ENCODE measurements around the gene SANBR.

Gene SANBR

GRCh38 chr2:61065714-61066709 lies at the start of gene SANBR:
Gene SANBR (plus strand): TSS chr2:61065871. CDS start chr2:61070351, 4,480 bp downstream.
- Histone ChIP-seq H3K36me3 (ENCODE audit: insufficient read depth, low read depth, low read length) (peaks cover 15% of the 10 kb centered on the region), H3K4me1 (ENCODE audit: insufficient read depth, low read length) (no peaks in the 10 kb centered on the region), H3K9ac (ENCODE audit: low read depth, low read length) (peak within 1 kb of the TSS; percentile 80), H3K9me3 (ENCODE audit: insufficient read depth, low read depth, low read length) (no peaks in the 10 kb centered on the region), H3K27me3 (ENCODE audit: insufficient read depth, low read length) (no peaks in the 10 kb centered on the region), H3K4me3 (ENCODE audit: low read length) (peak within 1 kb of the TSS; percentile 88), H3K27ac (ENCODE audit: low read length) (no peak within 1 kb of the TSS)

- Histone ChIP-seq H3K9ac (ENCODE audit: low read depth, low read length) (peak overlapping the region; percentile 98; the same call in 1 of the 2 replicates), H3K4me1 (ENCODE audit: insufficient read depth, low read length) (peaks cover 4% of the 10 kb centered on the region; the same call in 1 of the 2 replicates), H3K9me3 (ENCODE audit: insufficient read depth, low read depth, low read length) (no peaks in the 10 kb centered on the region), H3K27ac (ENCODE audit: low read length) (no peak overlapping the region), H3K36me3 (ENCODE audit: insufficient read depth, low read depth, low read length) (peaks cover 1% of the 10 kb centered on the region; the same call in 1 of the 2 replicates), H3K4me3 (ENCODE audit: low read length) (peak overlapping the region; percentile 99), H3K27me3 (ENCODE audit: insufficient read depth, low read length) (no peaks in the 10 kb centered on the region)
These were observed 49.7 kb upstream of the SANBR start for GRCh38 chr2:61015976-61016375.

DNA sequence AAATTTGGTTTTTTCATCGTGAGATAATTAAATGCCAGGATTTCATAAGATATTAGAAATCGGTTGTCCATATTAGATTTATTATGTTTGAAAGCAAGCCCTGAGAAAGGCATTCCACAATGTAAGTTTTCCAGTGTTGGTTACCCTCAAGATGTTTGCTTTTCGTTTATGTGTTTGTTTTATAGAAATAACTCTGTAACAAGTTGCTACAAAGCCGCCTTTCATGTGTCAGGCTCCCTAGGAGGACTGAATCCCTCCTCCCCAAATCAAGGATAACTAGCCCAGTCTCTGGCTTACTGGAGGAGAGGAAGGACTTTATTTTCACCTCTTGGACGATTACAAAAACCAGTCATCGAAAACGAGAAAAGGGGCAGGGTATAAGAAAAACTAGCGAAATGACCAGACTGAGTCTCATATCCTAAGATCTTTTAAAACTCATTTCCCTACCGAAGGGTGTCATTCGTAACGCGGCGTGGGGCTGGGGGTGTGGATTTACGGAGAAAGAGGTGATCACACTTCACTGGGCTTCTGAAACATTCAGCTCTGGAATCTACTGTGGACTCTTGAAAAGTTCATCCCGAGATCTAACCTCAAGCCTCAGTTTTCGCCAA lies 49.2 kb upstream of the SANBR start:
- peaks cover 4% of the 10 kb centered on the region; the same call in 1 of the 2 replicates for H3K36me3 ChIP-seq (ENCODE audit: insufficient read depth, low read depth, low read length)
- H3K4me3 ChIP-seq (ENCODE audit: low read length): peak overlapping the region; percentile 99
- peaks cover 4% of the 10 kb centered on the region; the same call in 1 of the 2 replicates for H3K4me1 ChIP-seq (ENCODE audit: insufficient read depth, low read length)
- H3K9ac ChIP-seq (ENCODE audit: low read depth, low read length): peak overlapping the region; percentile 98
- no peaks in the 10 kb centered on the region for H3K9me3 ChIP-seq (ENCODE audit: insufficient read depth, low read depth, low read length)
- H3K27ac ChIP-seq (ENCODE audit: low read length): no peak overlapping the region
- H3K27me3 ChIP-seq (ENCODE audit: insufficient read depth, low read length): no peaks in the 10 kb centered on the region

GRCh38 chr2:61017003-61017555 lies 48.6 kb upstream of the SANBR start:
- Histone ChIP-seq H3K36me3 (ENCODE audit: insufficient read depth, low read depth, low read length) (peaks cover 5% of the 10 kb centered on the region; the same call in 1 of the 2 replicates), H3K4me1 (ENCODE audit: insufficient read depth, low read length) (peaks cover 4% of the 10 kb centered on the region; the same call in 1 of the 2 replicates), H3K9me3 (ENCODE audit: insufficient read depth, low read depth, low read length) (no peaks in the 10 kb centered on the region), H3K27me3 (ENCODE audit: insufficient read depth, low read length) (no peaks in the 10 kb centered on the region), H3K4me3 (ENCODE audit: low read length) (peak overlapping the region; percentile 99), H3K9ac (ENCODE audit: low read depth, low read length) (peak overlapping the region; percentile 98), H3K27ac (ENCODE audit: low read length) (peak overlapping the region; percentile 90)

DNA sequence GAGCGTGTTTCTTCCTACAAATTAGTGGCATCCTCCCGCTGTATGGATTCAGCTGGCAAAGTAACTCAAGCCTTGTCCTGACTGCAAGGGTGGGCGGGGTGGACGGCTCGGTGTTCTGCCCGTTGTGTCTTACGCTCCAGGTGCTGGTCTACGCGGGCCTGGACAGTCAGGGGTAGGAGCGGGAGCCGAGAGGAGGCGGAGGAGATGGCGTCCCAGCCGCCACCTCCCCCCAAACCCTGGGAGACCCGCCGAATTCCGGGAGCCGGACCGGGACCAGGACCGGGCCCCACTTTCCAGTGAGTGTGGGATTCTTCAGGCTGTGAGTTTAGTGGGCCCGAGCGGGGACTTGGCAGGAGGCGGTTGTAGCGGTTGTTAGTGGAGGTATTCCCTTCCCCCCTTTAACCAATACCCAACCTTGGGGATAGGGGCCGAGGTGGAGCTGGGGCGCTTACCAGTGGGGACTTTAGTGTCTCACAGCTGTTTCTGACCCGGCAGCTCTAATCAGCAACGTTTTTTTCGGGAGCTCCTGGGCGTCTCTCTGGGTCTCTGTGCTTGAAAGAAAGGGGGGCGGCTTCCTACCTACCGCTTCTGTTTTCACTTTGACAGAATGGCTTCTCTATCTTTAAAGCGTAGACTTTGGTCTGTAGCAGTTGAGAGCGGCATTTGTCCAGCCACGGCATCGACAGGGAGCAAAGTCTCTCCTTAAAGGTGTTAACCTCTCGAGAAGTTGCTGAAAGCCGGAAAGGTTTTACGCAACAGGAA lies 47.9 kb upstream of the SANBR start, which contains the start of the genes PEX13 and PUS10:
Gene PEX13, plus strand, starts transcription at position 165 of the 762 bp plus-strand sequence. Its CDS starts 40 bp downstream, at position 205.
Gene PUS10, minus strand, starts transcription at position 700 of the 762 bp plus-strand sequence. CDS start 6,365 bp downstream, outside the sequence.
- Histone ChIP-seq H3K36me3 (ENCODE audit: insufficient read depth, low read depth, low read length) (peaks cover 11% of the 10 kb centered on the region), H3K4me1 (ENCODE audit: insufficient read depth, low read length) (peaks cover 4% of the 10 kb centered on the region; the same call in 1 of the 2 replicates), H3K9me3 (ENCODE audit: insufficient read depth, low read depth, low read length) (no peaks in the 10 kb centered on the region), H3K27me3 (ENCODE audit: insufficient read depth, low read length) (no peaks in the 10 kb centered on the region), H3K9ac (ENCODE audit: low read depth, low read length) (peak within 1 kb of the TSS; percentile 98), H3K27ac (ENCODE audit: low read length) (peak within 1 kb of the TSS; percentile 90), H3K4me3 (ENCODE audit: low read length) (peak within 1 kb of the TSS; percentile 99)

GRCh38 chr2:61018318-61018755 lies 47.3 kb upstream of the SANBR start:
- Histone ChIP-seq H3K4me1 (ENCODE audit: insufficient read depth, low read length) (peaks cover 4% of the 10 kb centered on the region; the same call in 1 of the 2 replicates), H3K27ac (ENCODE audit: low read length) (no peak overlapping the region), H3K9me3 (ENCODE audit: insufficient read depth, low read depth, low read length) (no peaks in the 10 kb centered on the region), H3K4me3 (ENCODE audit: low read length) (peak overlapping the region; percentile 99), H3K9ac (ENCODE audit: low read depth, low read length) (peak overlapping the region; percentile 98), H3K36me3 (ENCODE audit: insufficient read depth, low read depth, low read length) (peaks cover 12% of the 10 kb centered on the region), H3K27me3 (ENCODE audit: insufficient read depth, low read length) (no peaks in the 10 kb centered on the region)

- H3K4me1 ChIP-seq (ENCODE audit: insufficient read depth, low read length): peaks cover 4% of the 10 kb centered on the region; the same call in 1 of the 2 replicates
- H3K27ac ChIP-seq (ENCODE audit: low read length): no peak overlapping the region
- no peaks in the 10 kb centered on the region for H3K9me3 ChIP-seq (ENCODE audit: insufficient read depth, low read depth, low read length)
- H3K27me3 ChIP-seq (ENCODE audit: insufficient read depth, low read length): no peaks in the 10 kb centered on the region
- peak overlapping the region; percentile 98 for H3K9ac ChIP-seq (ENCODE audit: low read depth, low read length)
- H3K36me3 ChIP-seq (ENCODE audit: insufficient read depth, low read depth, low read length): peaks cover 12% of the 10 kb centered on the region
- peak overlapping the region; percentile 99 for H3K4me3 ChIP-seq (ENCODE audit: low read length)
These were observed 46.9 kb upstream of the SANBR start for GRCh38 chr2:61018798-61019197.

DNA sequence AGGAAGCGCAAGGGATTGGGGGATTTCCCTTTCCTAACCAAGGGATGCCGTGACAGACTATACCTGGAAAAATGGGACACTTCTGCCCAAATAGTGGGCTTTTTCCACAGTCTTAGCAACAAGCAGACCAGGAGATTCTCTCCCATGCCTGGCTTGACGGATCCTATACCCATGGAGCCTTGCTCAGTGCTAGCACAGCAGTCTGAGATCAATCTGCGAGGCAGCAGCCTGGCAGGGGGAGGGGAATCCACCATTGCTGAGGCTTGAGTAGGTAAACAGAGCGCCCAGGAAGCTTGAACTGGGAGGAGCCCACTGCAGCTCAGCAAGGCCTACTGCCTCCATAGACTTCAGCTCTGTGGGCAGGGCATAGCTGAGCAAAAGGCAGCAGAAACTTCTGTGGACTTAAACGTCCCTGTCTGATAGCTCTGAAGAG lies 44.4 kb upstream of the SANBR start:
- no peak overlapping the region for H3K9ac ChIP-seq (ENCODE audit: low read depth, low read length)
- no peaks in the 10 kb centered on the region for H3K27me3 ChIP-seq (ENCODE audit: insufficient read depth, low read length)
- no peak overlapping the region for H3K27ac ChIP-seq (ENCODE audit: low read length)
- peaks cover 4% of the 10 kb centered on the region; the same call in 1 of the 2 replicates for H3K4me1 ChIP-seq (ENCODE audit: insufficient read depth, low read length)
- H3K9me3 ChIP-seq (ENCODE audit: insufficient read depth, low read depth, low read length): no peaks in the 10 kb centered on the region
- H3K36me3 ChIP-seq (ENCODE audit: insufficient read depth, low read depth, low read length): peaks cover 16% of the 10 kb centered on the region
- no peak overlapping the region for H3K4me3 ChIP-seq (ENCODE audit: low read length)

DNA sequence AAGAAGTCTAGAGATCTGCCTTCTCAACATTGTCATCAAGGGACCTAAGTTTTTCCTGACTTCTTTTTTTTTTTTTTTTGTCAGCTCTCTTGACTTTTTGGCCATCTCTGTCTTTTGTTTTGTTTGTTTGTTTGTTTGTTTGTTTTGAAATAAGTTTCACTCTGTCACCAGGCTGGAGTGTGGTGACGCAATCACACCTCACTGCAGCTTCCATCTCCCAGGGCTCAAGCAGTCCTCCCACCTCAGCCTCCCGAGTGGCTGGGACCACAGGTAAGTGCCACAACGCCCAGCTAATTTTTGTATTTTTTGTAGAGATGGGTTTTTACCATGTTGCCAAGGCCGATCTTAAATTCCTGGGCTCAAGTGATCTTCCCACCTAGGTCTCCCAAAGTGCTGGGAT lies 42.0 kb upstream of the SANBR start:
- H3K36me3 ChIP-seq (ENCODE audit: insufficient read depth, low read depth, low read length): peaks cover 28% of the 10 kb centered on the region
- no peak overlapping the region for H3K9ac ChIP-seq (ENCODE audit: low read depth, low read length)
- H3K27me3 ChIP-seq (ENCODE audit: insufficient read depth, low read length): no peaks in the 10 kb centered on the region
- H3K9me3 ChIP-seq (ENCODE audit: insufficient read depth, low read depth, low read length): no peaks in the 10 kb centered on the region
- H3K4me1 ChIP-seq (ENCODE audit: insufficient read depth, low read length): peaks cover 4% of the 10 kb centered on the region; the same call in 1 of the 2 replicates
- H3K27ac ChIP-seq (ENCODE audit: low read length): no peak overlapping the region
- no peak overlapping the region for H3K4me3 ChIP-seq (ENCODE audit: low read length)

DNA sequence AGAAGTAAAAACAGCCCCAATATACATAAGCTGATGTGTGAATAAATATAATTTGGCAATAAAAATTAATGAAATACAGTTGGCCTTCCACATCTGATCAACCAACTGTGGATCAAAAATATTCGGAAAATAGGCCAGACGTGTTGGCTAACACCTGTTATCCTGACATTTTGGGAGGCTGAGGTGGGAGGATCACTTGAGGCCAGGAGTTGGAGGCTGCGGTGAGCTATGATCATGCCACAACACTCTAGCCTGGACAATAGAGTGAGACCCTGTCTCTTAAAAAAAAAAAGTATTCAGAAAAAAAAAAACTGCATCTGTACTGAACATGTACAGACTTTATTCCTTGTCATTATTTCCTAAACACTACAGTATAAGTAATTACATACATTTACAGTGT lies 36.1 kb upstream of the SANBR start:
- no peak overlapping the region for H3K9ac ChIP-seq (ENCODE audit: low read depth, low read length)

More for the DNA sequence above, 36.1 kb upstream of the SANBR start:
- no peak overlapping the region for H3K4me3 ChIP-seq (ENCODE audit: low read length)
- H3K4me1 ChIP-seq (ENCODE audit: insufficient read depth, low read length): no peaks in the 10 kb centered on the region
- no peaks in the 10 kb centered on the region for H3K9me3 ChIP-seq (ENCODE audit: insufficient read depth, low read depth, low read length)
- peaks cover 47% of the 10 kb centered on the region for H3K36me3 ChIP-seq (ENCODE audit: insufficient read depth, low read depth, low read length)
- H3K27ac ChIP-seq (ENCODE audit: low read length): no peak overlapping the region
- no peaks in the 10 kb centered on the region for H3K27me3 ChIP-seq (ENCODE audit: insufficient read depth, low read length)

All from iPS-20b (cell line).